Type B pancreatic cell (in vitro differentiated cells): Measurements from ENCODE around the gene SZT2. TPM values are rescaled to one million over a fixed set of nuclear protein-coding genes. Genes with fewer than 3 reads are reported as not detected.
A peak's percentile ranks its signal among the peaks of the same experiment; 100 is the strongest.

Experiments used
- DNase-seq: peaks from one replicate; pipeline ENCODE4 v3.0.0; 2021; ENCODE audit warnings: mixed read lengths; ENCODE audit not compliant: unreplicated experiment; ENCODE audit errors: extremely low spot score
- H3K27ac Mint-ChIP-seq: 2 replicates; pipeline ENCODE4 v1.8.0; 2021; ENCODE audit warnings: mild to moderate bottlenecking, mixed read lengths
- H3K27me3 Mint-ChIP-seq: 2 replicates; pipeline ENCODE4 v1.8.0; 2021; ENCODE audit warnings: mixed read lengths
- H3K36me3 Mint-ChIP-seq: 2 replicates; pipeline ENCODE4 v1.8.0; 2021; ENCODE audit warnings: mixed read lengths
- H3K4me1 Mint-ChIP-seq: one replicate; pipeline ENCODE4 v1.8.0; 2021; ENCODE audit warnings: mixed read lengths; ENCODE audit not compliant: unreplicated experiment
- H3K4me3 Mint-ChIP-seq: 2 replicates; pipeline ENCODE4 v1.8.0; 2021; ENCODE audit warnings: mild to moderate bottlenecking, mixed read lengths
- H3K9me3 Mint-ChIP-seq: 2 replicates; pipeline ENCODE4 v1.8.0; 2021; ENCODE audit warnings: mixed read lengths
- total RNA-seq: library from RNA; stranded (reverse); gene quantifications from 2 replicates; pipeline ENCODE4 v1.2.1, GENCODE V29; 2021; ENCODE audit warnings: low replicate concordance
- TF ChIP-seq, protein P1 (sequence below): fragments of 200-600 bp; sonication (generic); conservative IDR thresholded peaks from 2 replicates; pipeline ENCODE4 v1.5.0; 2021; ENCODE audit warnings: antibody characterized with exemption, mild to moderate bottlenecking

Gene SZT2
- total RNA-seq, 1 donor from 2014 or later, result 65.7 TPM

DNA sequence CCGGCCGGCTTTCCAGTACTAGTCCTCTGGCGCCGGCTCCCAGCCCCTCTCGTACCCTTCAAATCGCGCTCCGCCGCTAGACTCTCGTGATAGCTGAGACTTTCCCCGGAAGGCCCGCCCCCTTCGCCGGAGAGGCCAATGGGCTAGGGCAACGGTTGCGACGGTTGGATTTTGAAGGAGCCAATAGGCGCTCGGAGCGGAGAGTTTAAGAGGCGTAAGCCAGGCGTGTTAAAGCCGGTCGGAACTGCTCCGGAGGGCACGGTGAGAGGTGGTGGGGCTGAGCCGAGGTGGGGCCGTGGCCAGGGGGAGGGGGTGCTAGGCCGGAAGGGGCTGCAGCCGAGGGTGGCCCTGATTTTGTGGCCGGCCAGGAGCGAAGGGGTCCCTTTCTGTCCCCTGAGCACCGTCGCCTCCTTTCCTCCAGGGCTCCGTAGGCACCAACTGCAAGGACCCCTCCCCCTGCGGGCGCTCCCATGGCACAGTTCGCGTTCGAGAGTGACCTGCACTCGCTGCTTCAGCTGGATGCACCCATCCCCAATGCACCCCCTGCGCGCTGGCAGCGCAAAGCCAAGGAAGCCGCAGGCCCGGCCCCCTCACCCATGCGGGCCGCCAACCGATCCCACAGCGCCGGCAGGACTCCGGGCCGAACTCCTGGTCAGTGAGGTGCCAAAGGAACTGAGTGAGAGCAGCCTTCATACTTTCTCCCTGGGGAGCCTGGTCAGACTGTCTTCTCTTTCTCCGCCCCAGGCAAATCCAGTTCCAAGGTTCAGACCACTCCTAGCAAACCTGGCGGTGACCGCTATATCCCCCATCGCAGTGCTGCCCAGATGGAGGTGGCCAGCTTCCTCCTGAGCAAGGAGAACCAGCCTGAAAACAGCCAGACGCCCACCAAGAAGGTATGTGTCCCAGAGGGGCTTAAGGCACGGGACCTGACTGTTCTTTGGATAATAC lies 30.7 kb upstream of the SZT2 start, which contains the start of gene CDC20:
TSS of gene CDC20 (plus strand) at position 236 of the 948 bp plus-strand sequence. CDS start at position 471, 235 bp downstream.
- Mint-ChIP-seq H3K27me3 (no peaks in the 10 kb centered on the region), H3K27ac (peak within 1 kb of the TSS; percentile 98), H3K36me3 (peaks cover 28% of the 10 kb centered on the region), H3K9me3 (no peaks in the 10 kb centered on the region), H3K4me1 (peaks cover 28% of the 10 kb centered on the region), H3K4me3 (peak within 1 kb of the TSS; percentile 98)
- TF ChIP-seq, protein P1, sequence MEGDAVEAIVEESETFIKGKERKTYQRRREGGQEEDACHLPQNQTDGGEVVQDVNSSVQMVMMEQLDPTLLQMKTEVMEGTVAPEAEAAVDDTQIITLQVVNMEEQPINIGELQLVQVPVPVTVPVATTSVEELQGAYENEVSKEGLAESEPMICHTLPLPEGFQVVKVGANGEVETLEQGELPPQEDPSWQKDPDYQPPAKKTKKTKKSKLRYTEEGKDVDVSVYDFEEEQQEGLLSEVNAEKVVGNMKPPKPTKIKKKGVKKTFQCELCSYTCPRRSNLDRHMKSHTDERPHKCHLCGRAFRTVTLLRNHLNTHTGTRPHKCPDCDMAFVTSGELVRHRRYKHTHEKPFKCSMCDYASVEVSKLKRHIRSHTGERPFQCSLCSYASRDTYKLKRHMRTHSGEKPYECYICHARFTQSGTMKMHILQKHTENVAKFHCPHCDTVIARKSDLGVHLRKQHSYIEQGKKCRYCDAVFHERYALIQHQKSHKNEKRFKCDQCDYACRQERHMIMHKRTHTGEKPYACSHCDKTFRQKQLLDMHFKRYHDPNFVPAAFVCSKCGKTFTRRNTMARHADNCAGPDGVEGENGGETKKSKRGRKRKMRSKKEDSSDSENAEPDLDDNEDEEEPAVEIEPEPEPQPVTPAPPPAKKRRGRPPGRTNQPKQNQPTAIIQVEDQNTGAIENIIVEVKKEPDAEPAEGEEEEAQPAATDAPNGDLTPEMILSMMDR, result no peak
- peak; percentile 99 for DNase-seq

DNA sequence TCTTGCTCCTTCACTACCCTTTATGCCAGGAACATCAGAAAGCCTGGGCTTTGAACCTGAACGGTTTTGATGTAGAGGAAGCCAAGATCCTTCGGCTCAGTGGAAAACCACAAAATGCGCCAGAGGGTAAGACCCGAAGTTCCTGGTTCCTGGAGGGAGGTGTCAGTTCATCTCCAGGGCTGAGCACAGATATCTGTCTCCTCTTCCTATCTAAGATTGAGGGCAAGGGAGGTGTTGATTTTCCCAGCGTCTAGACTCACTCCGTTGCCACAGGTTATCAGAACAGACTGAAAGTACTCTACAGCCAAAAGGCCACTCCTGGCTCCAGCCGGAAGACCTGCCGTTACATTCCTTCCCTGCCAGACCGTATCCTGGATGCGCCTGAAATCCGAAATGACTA lies 30.0 kb upstream of the SZT2 start:
- Mint-ChIP-seq H3K9me3 (no peaks in the 10 kb centered on the region), H3K4me3 (peak overlapping the region; percentile 98), H3K4me1 (peaks cover 28% of the 10 kb centered on the region), H3K27me3 (no peaks in the 10 kb centered on the region), H3K27ac (peak overlapping the region; percentile 98), H3K36me3 (peaks cover 35% of the 10 kb centered on the region)
- no peak for DNase-seq
- TF ChIP-seq, protein P1, result no peak

DNA sequence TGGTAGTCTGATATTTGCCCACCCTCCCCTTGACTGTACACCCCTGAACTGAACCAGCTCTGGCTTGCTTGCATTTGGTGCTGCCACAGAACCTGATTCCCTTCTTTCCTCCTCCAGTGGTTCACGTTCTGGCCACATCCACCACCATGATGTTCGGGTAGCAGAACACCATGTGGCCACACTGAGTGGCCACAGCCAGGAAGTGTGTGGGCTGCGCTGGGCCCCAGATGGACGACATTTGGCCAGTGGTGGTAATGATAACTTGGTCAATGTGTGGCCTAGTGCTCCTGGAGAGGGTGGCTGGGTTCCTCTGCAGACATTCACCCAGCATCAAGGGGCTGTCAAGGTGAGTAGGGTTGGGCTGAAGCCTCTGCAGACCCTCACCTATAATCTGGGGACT lies 29.1 kb upstream of the SZT2 start:
- TF ChIP-seq, protein P1, result no peak
- no peak overlapping the region for H3K27ac Mint-ChIP-seq
- H3K4me3 Mint-ChIP-seq, result peak overlapping the region; percentile 98
- H3K27me3 Mint-ChIP-seq, result no peaks in the 10 kb centered on the region
- DNase-seq, result no peak
- peaks cover 34% of the 10 kb centered on the region for H3K4me1 Mint-ChIP-seq
- H3K9me3 Mint-ChIP-seq, result no peaks in the 10 kb centered on the region
- peaks cover 41% of the 10 kb centered on the region for H3K36me3 Mint-ChIP-seq

DNA sequence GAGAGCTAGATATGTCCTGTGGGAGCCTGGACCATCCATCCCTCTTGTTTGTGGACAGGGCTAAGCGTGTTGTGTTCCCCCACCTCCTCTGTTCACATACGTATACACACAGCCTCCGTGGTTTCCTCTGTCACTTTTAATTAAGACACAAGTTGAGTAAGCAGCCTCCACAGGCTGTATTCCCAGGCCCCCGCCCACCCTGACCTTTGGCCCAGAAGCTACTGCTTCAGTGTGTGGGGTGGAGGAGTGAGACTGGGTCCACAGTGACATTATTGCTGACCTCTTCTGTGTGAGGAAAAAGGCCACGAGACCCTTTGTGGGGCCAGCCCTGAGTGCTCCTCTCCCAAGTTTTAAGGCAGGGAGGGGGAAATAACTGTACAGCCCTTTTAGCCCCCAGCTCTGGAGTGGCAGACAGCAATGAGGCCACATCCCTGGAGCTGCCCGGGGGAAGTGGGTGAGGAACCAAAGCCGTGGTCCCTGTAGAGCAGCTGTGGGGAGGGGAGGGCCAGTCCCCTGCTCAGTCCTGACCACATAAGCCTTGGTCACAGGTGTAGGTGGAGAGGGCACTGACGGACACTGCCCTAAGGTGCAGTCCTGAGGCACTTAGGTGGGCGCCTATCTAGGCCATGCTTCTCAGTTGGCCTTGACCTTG lies 26.3 kb upstream of the SZT2 start:
- Mint-ChIP-seq H3K27ac (peak overlapping the region; percentile 36), H3K4me3 (peak overlapping the region; percentile 51)

DNA sequence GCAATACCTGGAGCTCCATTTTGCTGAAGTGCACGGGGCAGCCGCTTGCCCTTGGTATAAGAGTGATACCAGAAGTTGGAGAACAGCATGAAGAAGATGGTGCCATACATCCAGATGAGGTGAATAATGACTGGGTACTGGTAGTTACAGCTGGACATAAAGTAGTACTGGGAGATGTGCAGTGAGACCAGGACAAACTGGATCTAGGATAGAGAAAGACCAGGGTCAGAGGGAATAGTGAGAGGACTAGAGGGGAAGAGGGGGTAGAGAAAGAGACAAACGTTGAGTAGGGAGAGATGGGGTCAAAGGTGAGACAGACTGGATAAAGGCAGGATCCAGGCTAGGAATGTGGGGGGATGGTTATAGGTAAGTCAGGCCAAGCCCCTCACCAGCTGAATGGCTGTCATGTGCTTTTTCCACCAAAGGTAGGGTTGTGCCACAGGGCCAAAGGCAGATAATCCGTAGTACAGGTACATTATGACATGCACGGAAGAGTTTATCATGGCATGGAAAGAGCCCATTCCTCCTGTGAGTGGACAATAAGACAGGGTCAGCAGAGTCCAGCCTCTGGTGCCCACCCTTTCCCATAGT lies 25.7 kb upstream of the SZT2 start:
- TF ChIP-seq, protein P1, result no peak
- no peaks in the 10 kb centered on the region for H3K27me3 Mint-ChIP-seq
- H3K36me3 Mint-ChIP-seq, result peaks cover 47% of the 10 kb centered on the region
- H3K4me1 Mint-ChIP-seq, result peaks cover 42% of the 10 kb centered on the region
- H3K4me3 Mint-ChIP-seq, result peak overlapping the region; percentile 51
- no peak for DNase-seq
- no peaks in the 10 kb centered on the region for H3K9me3 Mint-ChIP-seq
- H3K27ac Mint-ChIP-seq, result peak overlapping the region; percentile 19

More for the DNA sequence above, 26.3 kb upstream of the SZT2 start:
- Mint-ChIP-seq H3K27me3 (no peaks in the 10 kb centered on the region), H3K4me1 (peaks cover 36% of the 10 kb centered on the region), H3K9me3 (no peaks in the 10 kb centered on the region), H3K36me3 (peaks cover 47% of the 10 kb centered on the region)
- TF ChIP-seq, protein P1, result no peak
- no peak for DNase-seq
